IPS DF 6.9 (cell line): ENCODE measurements around the gene CCDC40.

Source experiments
- DNase-seq: peaks from one replicate; pipeline ENCODE4 v3.0.0-alpha.2; 2013; ENCODE audit warnings: low read depth, low spot score
- H3K27ac ChIP-seq: one replicate; pipeline ENCODE4 v1.5.1; 2013; ENCODE audit warnings: low read length, control low read depth
- H3K27me3 ChIP-seq: 2 replicates; pipeline ENCODE4 v1.6.1; 2013; ENCODE audit warnings: mild to moderate bottlenecking, low read length; ENCODE audit not compliant: control insufficient read depth, insufficient read depth
- H3K36me3 ChIP-seq: 2 replicates; pipeline ENCODE4 v1.6.1; 2013; ENCODE audit warnings: low read length; ENCODE audit not compliant: control insufficient read depth, insufficient read depth
- H3K4me1 ChIP-seq: 2 replicates; pipeline ENCODE4 v1.6.1; 2013; ENCODE audit warnings: low read length; ENCODE audit not compliant: control insufficient read depth, insufficient read depth
- H3K4me3 ChIP-seq: 2 replicates; pipeline ENCODE4 v1.5.1; 2013; ENCODE audit warnings: mild to moderate bottlenecking, low read length
- H3K9me3 ChIP-seq: 2 replicates; pipeline ENCODE4 v1.6.1; 2013; ENCODE audit warnings: low read length, inconsistent platforms; ENCODE audit not compliant: control insufficient read depth, insufficient read depth
- WGBS: extraction: QIAGEN DNeasy Blood & Tissue Kit; methylation state at CpG from one replicate; pipeline ENCODE4 v1.1.7; 2013; ENCODE audit warnings: mixed read lengths, missing lambda C conversion rate; ENCODE audit not compliant: insufficient read length, insufficient coverage; 5-methylcytosine and 5-hydroxymethylcytosine counted together

CCDC40 gene

GRCh38 chr17:80009391-80010282, 26.8 kb upstream of the CCDC40 start:
- no CpG with 5 or more reads among the region's 34 CpGs for WGBS
- H3K4me1 ChIP-seq, result 0 out of 2 replicates have a peak, but pooled peaks cover 2% of the 10 kb centered on the region
- H3K36me3 ChIP-seq, result peaks cover 12% of the 10 kb centered on the region
- no peak overlapping the region for H3K4me3 ChIP-seq
- H3K27ac ChIP-seq, result no peak overlapping the region
- no peak for DNase-seq
- no peaks in the 10 kb centered on the region for H3K9me3 ChIP-seq
- H3K27me3 ChIP-seq, result no peaks in the 10 kb centered on the region

- DNase-seq, result no peak
- Histone ChIP-seq H3K4me3 (no peak overlapping the region), H3K27me3 (no peaks in the 10 kb centered on the region), H3K4me1 (0 out of 2 replicates have a peak, but pooled peaks cover 2% of the 10 kb centered on the region), H3K36me3 (peaks cover 12% of the 10 kb centered on the region), H3K27ac (no peak overlapping the region), H3K9me3 (no peaks in the 10 kb centered on the region)
- no CpG with 5 or more reads among the region's 33 CpGs for WGBS
These were observed 26.1 kb upstream of the CCDC40 start for GRCh38 chr17:80010283-80010858.

GRCh38 chr17:80011989-80012555, 24.4 kb upstream of the CCDC40 start:
- H3K4me3 ChIP-seq, result no peak overlapping the region
- no peaks in the 10 kb centered on the region for H3K9me3 ChIP-seq
- H3K36me3 ChIP-seq, result peaks cover 12% of the 10 kb centered on the region
- no peak overlapping the region for H3K27ac ChIP-seq
- H3K27me3 ChIP-seq, result no peaks in the 10 kb centered on the region
- 0 out of 2 replicates have a peak, but pooled peaks cover 2% of the 10 kb centered on the region for H3K4me1 ChIP-seq
- DNase-seq, result no peak
- no CpG with 5 or more reads among the region's 10 CpGs for WGBS

DNA sequence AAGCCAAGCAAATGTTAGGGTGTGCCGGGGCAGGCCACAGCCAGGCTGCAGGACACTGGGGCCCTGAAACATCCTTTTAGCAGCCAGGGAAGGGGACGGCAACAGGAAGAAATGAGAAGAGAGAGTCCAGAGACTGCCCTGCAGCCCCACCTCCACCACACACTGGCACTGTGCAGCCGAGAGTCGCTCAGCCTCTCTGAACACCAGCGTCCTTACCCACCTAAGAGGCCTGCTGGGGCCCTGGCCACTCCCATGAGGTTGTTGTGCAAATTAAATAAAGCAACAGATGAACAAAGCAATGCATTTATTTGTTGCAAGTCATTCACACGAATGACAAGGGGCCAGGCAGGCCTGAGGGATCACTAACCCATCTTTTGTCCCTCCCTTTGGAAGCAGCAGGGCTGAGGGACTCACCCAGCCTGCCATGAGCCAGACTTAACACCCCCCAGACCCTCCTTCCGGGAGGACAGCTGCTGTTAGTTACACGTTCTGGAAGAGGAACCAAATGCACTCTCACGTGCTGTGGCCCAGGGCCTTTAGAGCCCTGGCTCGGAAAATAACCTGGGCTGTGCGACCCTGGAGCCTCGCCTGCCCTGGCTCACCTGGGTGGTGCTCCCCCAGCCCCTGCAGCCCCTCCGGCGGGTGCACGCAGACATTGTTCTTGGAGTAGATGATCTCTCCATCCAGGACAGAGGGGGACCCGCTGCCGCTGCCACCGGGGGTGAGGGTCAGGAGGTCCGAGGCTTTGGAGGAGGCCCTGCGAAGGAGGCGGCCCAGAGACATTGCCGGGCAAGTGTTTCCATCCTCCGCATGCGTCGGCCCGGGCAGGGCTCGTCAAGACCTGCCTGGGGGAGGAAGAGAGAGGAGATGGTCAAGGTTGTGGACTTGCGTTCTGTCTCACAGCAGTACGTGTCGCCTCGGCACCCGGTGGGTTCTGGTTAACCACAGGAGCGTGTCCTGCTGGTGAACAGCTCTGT, 23.4 kb upstream of the CCDC40 start:
- no CpG with 5 or more reads among the region's 33 CpGs for WGBS
- Histone ChIP-seq H3K4me3 (no peak overlapping the region), H3K27ac (no peak overlapping the region)

GRCh38 chr17:80017226-80018010, 19.0 kb upstream of the CCDC40 start:
- no peaks in the 10 kb centered on the region for H3K9me3 ChIP-seq
- DNase-seq, result no peak
- WGBS, result no CpG with 5 or more reads among the region's 18 CpGs

More for the DNA sequence above, 23.4 kb upstream of the CCDC40 start:
- Histone ChIP-seq H3K36me3 (peaks cover 12% of the 10 kb centered on the region), H3K4me1 (0 out of 2 replicates have a peak, but pooled peaks cover 2% of the 10 kb centered on the region), H3K9me3 (no peaks in the 10 kb centered on the region), H3K27me3 (no peaks in the 10 kb centered on the region)
- no peak for DNase-seq

GRCh38 chr17:80018917-80019651, 17.4 kb upstream of the CCDC40 start:
- no CpG with 5 or more reads among the region's 21 CpGs for WGBS
- no peak for DNase-seq
- no peak overlapping the region for H3K27ac ChIP-seq

More at GRCh38 chr17:80017226-80018010, 19.0 kb upstream of the CCDC40 start:
- Histone ChIP-seq H3K36me3 (peaks cover 6% of the 10 kb centered on the region), H3K27me3 (no peaks in the 10 kb centered on the region), H3K4me3 (no peak overlapping the region), H3K4me1 (0 out of 2 replicates have a peak, but pooled peaks cover 2% of the 10 kb centered on the region), H3K27ac (no peak overlapping the region)

DNA sequence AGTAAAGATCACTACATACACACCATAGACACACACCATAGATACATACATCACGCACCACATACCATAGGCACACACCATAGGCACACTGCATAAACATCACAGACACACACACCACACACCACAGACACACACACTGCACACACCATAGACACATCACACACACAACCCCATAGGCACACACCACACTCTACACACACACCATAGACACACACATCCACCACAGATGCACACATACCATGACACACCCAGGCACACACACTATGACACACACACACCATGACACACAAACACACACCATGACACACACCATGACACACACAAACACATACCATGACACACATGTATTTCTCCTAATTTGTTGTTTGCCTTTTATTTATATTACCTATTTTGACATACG, 14.8 kb upstream of the CCDC40 start:
- no peak for DNase-seq
- H3K4me3 ChIP-seq, result no peak overlapping the region
- no peaks in the 10 kb centered on the region for H3K9me3 ChIP-seq
- WGBS, result no CpG with 5 or more reads among the region's 2 CpGs
- no peak overlapping the region for H3K27ac ChIP-seq
- H3K4me1 ChIP-seq, result peaks cover 3% of the 10 kb centered on the region
- no peaks in the 10 kb centered on the region for H3K36me3 ChIP-seq
- no peaks in the 10 kb centered on the region for H3K27me3 ChIP-seq

More at GRCh38 chr17:80018917-80019651, 17.4 kb upstream of the CCDC40 start:
- no peaks in the 10 kb centered on the region for H3K9me3 ChIP-seq
- peaks cover under 1% of the 10 kb centered on the region for H3K4me1 ChIP-seq
- H3K36me3 ChIP-seq, result no peaks in the 10 kb centered on the region
- no peaks in the 10 kb centered on the region for H3K27me3 ChIP-seq
- H3K4me3 ChIP-seq, result no peak overlapping the region

DNA sequence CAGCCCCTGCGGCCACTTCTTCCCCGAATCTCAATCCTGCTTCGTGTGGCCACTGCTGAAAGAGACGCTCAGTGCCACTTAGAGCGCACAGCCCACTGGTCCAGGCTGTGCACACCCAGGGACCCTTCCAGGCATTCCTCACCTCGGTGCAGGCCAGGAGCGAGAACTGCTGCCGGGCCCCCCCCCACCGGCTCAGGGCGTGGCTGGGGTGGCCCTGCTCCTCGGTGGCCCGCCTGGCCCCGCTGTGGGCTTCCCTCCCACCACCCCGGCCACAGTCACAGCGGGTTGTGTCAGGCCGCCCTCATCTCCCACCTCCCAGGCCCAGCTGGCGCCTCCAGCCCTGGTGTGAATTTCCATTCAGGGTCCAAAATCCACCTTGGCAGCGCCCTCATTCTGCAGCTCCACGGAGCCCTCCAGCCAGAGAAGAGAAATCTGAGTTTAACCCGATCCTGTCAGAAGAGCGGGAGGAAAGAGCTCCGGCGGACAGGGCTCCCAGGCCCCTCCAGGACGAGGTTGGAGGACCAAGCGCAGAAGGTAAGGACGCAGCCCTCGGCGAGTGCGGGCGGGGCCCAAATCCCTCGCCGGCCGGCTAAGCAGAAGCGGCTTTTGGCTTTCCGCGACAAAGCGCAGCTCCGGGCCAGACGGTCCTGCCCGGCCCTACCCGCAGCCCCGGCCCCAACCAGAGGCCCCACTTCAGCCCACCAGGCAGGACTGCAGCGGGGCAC, 12.8 kb upstream of the CCDC40 start:
- no peaks in the 10 kb centered on the region for H3K27me3 ChIP-seq
- H3K9me3 ChIP-seq, result no peaks in the 10 kb centered on the region
- H3K36me3 ChIP-seq, result no peaks in the 10 kb centered on the region
- H3K4me1 ChIP-seq, result peaks cover 3% of the 10 kb centered on the region
- WGBS, result no CpG with 5 or more reads among the region's 43 CpGs
- no peak overlapping the region for H3K27ac ChIP-seq
- DNase-seq, result no peak
- no peak overlapping the region for H3K4me3 ChIP-seq
